SW480 (cell line): ENCODE measurements around the gene ELOVL3.

Experiments used
- DNase-seq: peaks from one replicate; pipeline ENCODE4 v3.0.0-alpha.2; 2016; ENCODE audit warnings: low spot score

ELOVL3 gene

GRCh38 chr10:102254426-102254825 lies 28.3 kb downstream of the ELOVL3 start:
- DNase-seq: no peak

- DNase-seq: no peak
Measured at GRCh38 chr10:102255404-102255803, 29.3 kb downstream of the ELOVL3 start.

DNA sequence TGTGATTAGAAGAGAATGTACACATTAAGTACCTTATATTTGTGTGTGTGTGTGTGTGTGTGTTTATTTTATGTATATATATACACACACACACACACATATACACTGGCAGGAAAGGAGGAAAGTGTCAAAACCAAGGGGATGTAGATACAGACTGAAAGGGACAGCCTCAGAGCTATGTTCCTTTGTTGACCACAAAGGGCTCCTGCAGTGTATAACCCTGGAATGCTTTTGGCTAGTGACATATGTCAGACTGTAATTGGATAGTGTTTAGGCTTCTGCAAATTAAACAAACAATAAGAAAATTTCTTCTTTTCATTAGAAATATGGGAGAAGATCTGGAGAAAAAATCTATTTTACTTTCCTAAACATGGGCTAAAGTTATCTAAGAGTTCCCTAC lies 35.1 kb downstream of the ELOVL3 start:
- DNase-seq: no peak

DNA sequence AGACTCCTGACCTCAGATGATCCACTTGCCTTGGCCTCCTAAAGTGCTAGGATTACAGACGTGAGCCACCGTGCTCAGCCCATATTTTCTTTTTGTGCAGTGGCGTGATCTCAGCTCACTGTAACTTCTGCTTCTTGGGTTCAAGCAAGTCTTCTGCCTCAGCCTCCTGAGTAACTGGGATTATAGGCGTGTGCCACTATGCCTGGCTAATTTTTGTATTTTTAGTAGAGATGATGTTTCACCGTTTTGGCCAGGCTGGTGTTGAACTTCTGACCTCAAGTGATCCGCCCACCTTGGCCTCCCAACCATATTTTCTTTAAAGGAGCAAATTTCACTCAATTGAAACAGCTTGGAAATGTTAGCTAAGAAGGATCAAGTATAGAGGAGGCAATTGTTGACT lies 35.7 kb downstream of the ELOVL3 start:
- no peak for DNase-seq

DNA sequence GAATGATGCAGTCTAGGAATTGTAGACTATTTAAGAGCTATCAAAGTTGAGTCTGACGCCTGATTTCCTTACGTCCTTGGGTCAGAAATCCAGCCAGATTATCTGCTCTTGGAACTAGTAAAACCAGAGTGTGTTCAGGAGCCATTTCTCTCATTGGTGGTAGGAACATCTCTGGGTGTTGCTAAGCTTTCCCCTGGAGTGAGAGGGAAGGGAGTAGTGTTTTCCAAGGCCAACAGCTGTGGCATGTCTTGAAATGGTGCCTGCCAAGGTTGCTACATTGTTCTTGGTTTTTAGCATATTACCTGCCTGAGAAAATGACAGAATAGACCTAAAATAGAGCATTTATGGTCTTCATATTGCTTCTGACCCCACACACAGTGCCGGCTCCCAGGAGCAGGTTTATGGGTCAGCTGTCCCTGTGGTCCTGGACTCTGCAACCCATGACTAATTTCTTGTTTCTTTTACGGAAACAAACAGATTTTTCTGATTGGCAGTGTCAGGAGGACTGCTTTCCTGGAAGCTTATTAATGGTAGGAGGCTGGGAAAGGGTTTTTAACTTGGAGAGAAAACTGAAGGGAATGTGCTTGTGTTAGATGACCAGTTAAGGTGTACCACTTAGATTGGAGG lies 36.8 kb downstream of the ELOVL3 start:
- DNase-seq: no peak

GRCh38 chr10:102264371-102264770 lies 38.3 kb downstream of the ELOVL3 start:
- no peak for DNase-seq

GRCh38 chr10:102266670-102267069 lies 40.6 kb downstream of the ELOVL3 start:
- DNase-seq: no peak

- DNase-seq: no peak
Measured at GRCh38 chr10:102267748-102268147, 41.6 kb downstream of the ELOVL3 start.

- DNase-seq: no peak
Measured at GRCh38 chr10:102268375-102268888, 42.3 kb downstream of the ELOVL3 start.

DNA sequence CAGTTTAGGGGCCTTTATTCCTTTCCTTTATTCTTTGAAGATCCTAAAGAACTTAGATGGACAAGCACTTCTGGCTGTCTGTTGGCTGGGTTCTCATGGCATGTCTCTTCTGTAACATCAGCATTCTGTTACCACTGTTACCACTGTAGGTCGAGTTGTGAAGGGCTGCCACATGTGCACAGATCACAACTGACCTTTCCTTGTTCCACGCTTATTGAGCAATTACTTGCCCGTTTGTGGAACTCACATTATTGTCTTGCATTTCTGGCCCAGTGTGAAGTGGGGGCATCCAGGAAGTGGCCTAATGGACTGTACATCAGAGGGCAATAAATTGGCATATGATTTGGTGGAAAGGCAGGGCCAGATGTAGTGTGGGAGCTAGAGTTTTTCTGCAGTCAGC lies 42.9 kb downstream of the ELOVL3 start:
- no peak for DNase-seq

- DNase-seq: no peak
Measured at GRCh38 chr10:102274062-102274461, 48.0 kb downstream of the ELOVL3 start.

- DNase-seq: no peak
Measured at GRCh38 chr10:102275343-102275742, 49.2 kb downstream of the ELOVL3 start.

DNA sequence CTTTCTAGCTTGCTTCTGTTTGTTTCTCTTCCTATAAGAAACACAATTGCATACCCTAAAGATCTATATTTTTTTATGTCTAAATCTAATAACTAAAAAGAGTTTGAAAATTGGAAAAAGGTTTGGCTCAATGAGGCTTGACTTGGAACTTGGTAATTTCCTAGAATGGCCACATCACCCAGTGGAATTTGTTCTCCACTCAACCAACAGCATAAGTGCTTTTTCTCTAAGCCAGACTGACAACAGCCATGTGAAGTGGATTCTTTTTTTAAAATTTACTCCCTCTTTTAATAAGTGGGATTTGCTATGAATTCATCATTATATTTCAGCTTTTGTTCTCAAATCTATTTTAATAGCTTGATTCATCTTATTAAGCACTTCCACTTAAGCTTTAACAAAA lies 53.0 kb downstream of the ELOVL3 start:
- no peak for DNase-seq
